PC-3 (cell line): Measurements from ENCODE around the gene HOXC10. TPM values are rescaled to one million over a fixed set of nuclear protein-coding genes. Genes with fewer than 3 reads are reported as not detected.

ENCODE experiments used
- ATAC-seq: fragments of 200-7000 bp; cut with Tn5 transposase; 2 replicates; pipeline ENCODE4 v1.9.1; 2020; ENCODE audit warnings: mild to moderate bottlenecking, moderate library complexity
- BruUV-seq: library from RNA; stranded (reverse); fragments of 400-500 nt; replicated peaks from 2 replicates; lab custom pipeline; 2021; lab: Mats Ljungman, UMichigan
- CTCF ChIA-PET: fragments of 300-600 bp; sonication (Branson Sonifier 250); formaldehyde crosslinking; loops from one replicate; lab custom pipeline; 2022; ENCODE audit warnings: antibody characterized with exemption; lab: Charles Lee
- POLR2A ChIA-PET: fragments of 300-600 bp; sonication (Branson Sonifier 250); formaldehyde crosslinking; loops from one replicate; lab custom pipeline; 2022; ENCODE audit warnings: antibody characterized with exemption; ENCODE audit not compliant: unreplicated experiment; lab: Charles Lee
- DNase-seq: peaks from one replicate; pipeline ENCODE4 v3.0.0-alpha.2; 2015
- H2AFZ ChIP-seq: fragments of 300-600 bp; sonication (generic); 2 replicates; pipeline ENCODE4 v1.6.0; 2016; ENCODE audit warnings: antibody characterized with exemption, low read length
- H3F3A ChIP-seq: fragments of 300-600 bp; sonication (generic); one replicate; pipeline ENCODE4 v1.6.0; 2017; ENCODE audit warnings: antibody characterized with exemption, low read length, control low read depth, mild to moderate bottlenecking; ENCODE audit not compliant: unreplicated experiment
- H3K27ac ChIP-seq: fragments of 300-600 bp; sonication (generic); 2 replicates; pipeline ENCODE4 v1.5.1; 2016; ENCODE audit warnings: mild to moderate bottlenecking, low read length
- H3K27me3 ChIP-seq: fragments of 300-600 bp; sonication (generic); 2 replicates; pipeline ENCODE4 v1.6.1; 2016; ENCODE audit warnings: low read length, mixed read lengths
- H3K36me3 ChIP-seq: fragments of 300-600 bp; sonication (generic); 2 replicates; pipeline ENCODE4 v1.6.1; 2016; ENCODE audit warnings: low read depth, mixed run types, low read length, mixed read lengths
- H3K4me1 ChIP-seq: fragments of 300-600 bp; sonication (generic); 2 replicates; pipeline ENCODE4 v1.5.1; 2016; ENCODE audit warnings: low read length; ENCODE audit not compliant: insufficient read depth
- H3K4me2 ChIP-seq: fragments of 300-600 bp; sonication (generic); 2 replicates; pipeline ENCODE4 v1.6.0; 2016; ENCODE audit warnings: low read length
- H3K4me3 ChIP-seq: fragments of 300-600 bp; sonication (generic); 2 replicates; pipeline ENCODE4 v1.5.1; 2016; ENCODE audit warnings: mild to moderate bottlenecking, low read length, mixed read lengths
- H3K79me2 ChIP-seq: fragments of 300-600 bp; sonication (generic); 2 replicates; pipeline ENCODE4 v1.6.1; 2017; ENCODE audit warnings: low read length, mixed read lengths
- H3K9ac ChIP-seq: fragments of 300-600 bp; sonication (generic); 2 replicates; pipeline ENCODE4 v1.6.0; 2016; ENCODE audit warnings: mild to moderate bottlenecking, low read length
- H3K9me2 ChIP-seq: fragments of 300-600 bp; sonication (generic); replicated peaks from 2 replicates; pipeline ENCODE4 v1.6.1; 2016; ENCODE audit warnings: mixed run types, low read length, mixed read lengths
- H3K9me3 ChIP-seq: fragments of 300-600 bp; sonication (generic); 2 replicates; pipeline ENCODE4 v1.6.1; 2016; ENCODE audit warnings: low read length, mixed read lengths
- H4K20me1 ChIP-seq: fragments of 300-600 bp; sonication (generic); 2 replicates; pipeline ENCODE4 v1.6.1; 2016; ENCODE audit warnings: low read length, mixed read lengths
- EZH2 ChIP-seq: fragments of 300-600 bp; sonication (generic); IDR thresholded peaks from one replicate; pipeline ENCODE4 v1.6.1; 2017; ENCODE audit warnings: antibody characterized with exemption, mild to moderate bottlenecking, low read length; ENCODE audit not compliant: unreplicated experiment
- EZH2phosphoT487 ChIP-seq: fragments of 300-600 bp; sonication (generic); IDR thresholded peaks from 2 replicates; pipeline ENCODE4 v1.6.1; 2018; ENCODE audit warnings: mild to moderate bottlenecking, antibody characterized with exemption, low read length, borderline replicate concordance
- intact Hi-C: fragments of 100-400 bp; cut with micrococcal nuclease; formaldehyde crosslinking; loops from 2 replicates; pipeline ENCODE4 v1.9.0; 2023
- total RNA-seq: library from RNA; depleted of rRNA; stranded (reverse); fragments of >200 nt; gene quantifications from 2 replicates; pipeline ENCODE4 v1.2.3, GENCODE V29; 2014
- TF ChIP-seq, protein P1 (sequence below): fragments of 300-600 bp; sonication (generic); conservative IDR thresholded peaks from 2 replicates; pipeline ENCODE4 v1.5.1; 2017; ENCODE audit warnings: antibody characterized with exemption, low read depth, mild to moderate bottlenecking, low read length

The HOXC10 gene
- total RNA-seq, 1 experiment from 2014 or later = 0.69 TPM

DNA sequence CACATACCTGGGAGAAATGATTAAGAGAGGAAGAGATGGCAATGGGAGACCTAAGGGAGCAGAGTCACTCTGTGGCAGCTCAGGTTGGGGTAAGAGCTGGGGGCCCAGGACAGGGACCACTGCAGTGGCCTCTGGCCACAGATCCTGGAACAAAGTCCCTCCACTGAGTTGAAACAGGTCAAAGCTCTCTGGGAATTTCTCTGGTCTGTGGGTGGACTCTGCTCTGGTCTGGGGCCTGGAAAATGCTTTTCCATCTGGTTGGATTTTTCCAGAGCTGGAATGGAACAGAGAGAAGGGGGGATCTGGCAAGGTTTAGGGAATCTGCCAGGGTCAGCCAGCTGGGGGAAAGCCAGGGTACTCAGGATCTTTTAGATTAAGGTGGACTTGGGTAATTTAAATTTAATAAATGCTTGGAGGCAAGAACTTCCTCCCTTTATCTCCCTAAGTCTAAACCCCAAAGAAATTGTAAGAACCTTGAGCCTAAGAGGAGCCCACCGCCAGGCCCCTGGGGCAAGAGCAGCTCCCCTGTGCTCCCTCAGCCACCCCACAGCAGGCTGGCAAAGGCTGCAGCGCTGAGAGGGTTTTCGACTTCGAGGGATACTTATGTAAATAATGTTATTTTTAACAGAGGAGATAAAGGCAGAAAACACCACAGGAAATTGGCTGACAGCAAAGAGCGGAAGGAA is 3.7 kb downstream of the HOXC10 start:
- Histone ChIP-seq H3K9me2 (no peaks in the 10 kb centered on the region), H3K27me3 (no peaks in the 10 kb centered on the region), H3K36me3 (no peaks in the 10 kb centered on the region), H3K9me3 (no peaks in the 10 kb centered on the region), H4K20me1 (no peaks in the 10 kb centered on the region), H3K4me2 (peak overlapping the region; percentile 96), H3F3A (no peaks in the 10 kb centered on the region), H3K27ac (no peak overlapping the region), H3K4me1 (peaks cover 47% of the 10 kb centered on the region), H3K4me3 (peak overlapping the region; percentile 74), H3K9ac (peak overlapping the region; percentile 37; the same call in 1 of the 2 replicates), H3K79me2 (peaks cover 32% of the 10 kb centered on the region), H2AFZ (peak overlapping the region; percentile 92)
- no peak for DNase-seq
- ATAC-seq = peak; percentile 1; the same call in 1 of the 2 replicates
- POLR2A ChIA-PET = no interaction called here
- intact Hi-C loops = loop anchor here (1.0 to 5.0 kb wide), 2 partner anchors 46 to 221 kb away; no protein-coding TSS in a partner anchor
- CTCF ChIA-PET = interaction anchor here (0.6 kb wide), 1 partner anchor 298 kb away, joined by 3 read pairs; no protein-coding TSS in a partner anchor
- TF ChIP-seq, protein P1, sequence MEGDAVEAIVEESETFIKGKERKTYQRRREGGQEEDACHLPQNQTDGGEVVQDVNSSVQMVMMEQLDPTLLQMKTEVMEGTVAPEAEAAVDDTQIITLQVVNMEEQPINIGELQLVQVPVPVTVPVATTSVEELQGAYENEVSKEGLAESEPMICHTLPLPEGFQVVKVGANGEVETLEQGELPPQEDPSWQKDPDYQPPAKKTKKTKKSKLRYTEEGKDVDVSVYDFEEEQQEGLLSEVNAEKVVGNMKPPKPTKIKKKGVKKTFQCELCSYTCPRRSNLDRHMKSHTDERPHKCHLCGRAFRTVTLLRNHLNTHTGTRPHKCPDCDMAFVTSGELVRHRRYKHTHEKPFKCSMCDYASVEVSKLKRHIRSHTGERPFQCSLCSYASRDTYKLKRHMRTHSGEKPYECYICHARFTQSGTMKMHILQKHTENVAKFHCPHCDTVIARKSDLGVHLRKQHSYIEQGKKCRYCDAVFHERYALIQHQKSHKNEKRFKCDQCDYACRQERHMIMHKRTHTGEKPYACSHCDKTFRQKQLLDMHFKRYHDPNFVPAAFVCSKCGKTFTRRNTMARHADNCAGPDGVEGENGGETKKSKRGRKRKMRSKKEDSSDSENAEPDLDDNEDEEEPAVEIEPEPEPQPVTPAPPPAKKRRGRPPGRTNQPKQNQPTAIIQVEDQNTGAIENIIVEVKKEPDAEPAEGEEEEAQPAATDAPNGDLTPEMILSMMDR = no peak
- TF ChIP-seq EZH2phosphoT487 (no peak), EZH2 (no peak)
- no TSS peak for BruUV-seq

DNA sequence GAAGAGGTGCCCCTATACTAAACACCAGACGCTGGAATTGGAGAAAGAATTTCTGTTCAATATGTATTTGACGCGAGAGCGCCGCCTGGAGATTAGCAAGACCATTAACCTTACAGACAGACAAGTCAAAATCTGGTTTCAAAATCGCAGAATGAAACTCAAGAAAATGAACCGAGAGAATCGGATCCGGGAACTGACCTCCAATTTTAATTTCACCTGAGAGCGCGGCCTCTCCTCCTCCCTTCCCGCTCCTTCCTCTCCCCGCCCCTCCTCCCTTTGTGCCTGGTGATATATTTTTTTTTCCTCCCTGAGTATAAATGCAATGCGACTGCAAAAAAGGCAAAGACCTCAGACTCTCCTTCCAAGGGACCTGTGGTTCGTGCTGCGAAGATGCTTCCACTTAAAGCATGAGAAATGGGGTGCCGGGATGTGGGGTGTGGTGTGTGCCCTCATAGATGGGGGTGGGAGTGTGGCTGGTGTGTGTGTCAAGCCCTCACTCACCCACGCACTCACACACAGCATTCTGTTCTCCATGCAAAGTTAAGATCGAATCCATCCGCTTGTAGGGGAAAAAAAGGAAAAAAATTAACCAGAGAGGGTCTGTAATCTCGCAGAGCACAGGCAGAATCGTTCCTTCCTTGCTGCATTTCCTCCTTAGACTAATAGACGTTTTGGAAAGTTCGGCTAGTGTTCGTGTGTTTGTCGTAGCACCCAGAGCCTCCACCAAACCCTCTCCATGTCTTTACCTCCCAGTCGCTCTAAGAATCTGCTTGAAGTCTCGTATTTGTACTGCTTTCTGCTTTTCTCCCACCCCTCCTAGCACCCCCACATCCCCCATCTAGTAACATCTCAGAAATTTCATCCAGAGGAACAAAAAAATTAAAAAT is 4.5 kb downstream of the HOXC10 start:
- ChIA-PET CTCF (interaction anchor here (0.6 kb wide), 2 partner anchors 10 to 51 kb away, joined by 3 to 4 read pairs; no protein-coding TSS in a partner anchor), POLR2A (interaction anchor here (0.6 kb wide), 1 partner anchor 228 kb away, joined by 5 read pairs; no protein-coding TSS in a partner anchor)
- Histone ChIP-seq H3K9me3 (no peaks in the 10 kb centered on the region), H3K27ac (peak overlapping the region; percentile 35), H3K79me2 (peaks cover 40% of the 10 kb centered on the region), H3K27me3 (no peaks in the 10 kb centered on the region), H4K20me1 (no peaks in the 10 kb centered on the region), H3K4me2 (peak overlapping the region; percentile 96), H3K4me3 (peak overlapping the region; percentile 74), H3K9ac (peak overlapping the region; percentile 37; the same call in 1 of the 2 replicates), H3F3A (no peaks in the 10 kb centered on the region), H3K36me3 (no peaks in the 10 kb centered on the region), H3K9me2 (no peaks in the 10 kb centered on the region), H2AFZ (peak overlapping the region; percentile 92), H3K4me1 (peaks cover 50% of the 10 kb centered on the region)
- ATAC-seq (peak; percentile 40), DNase-seq (peak; percentile 77)
- intact Hi-C loops = loop anchor here (1.0 to 5.0 kb wide), 2 partner anchors 47 to 222 kb away; no protein-coding TSS in a partner anchor
- no TSS peak for BruUV-seq
- TF ChIP-seq, protein P1 = peak; percentile 78
- TF ChIP-seq EZH2phosphoT487 = no peak
